Activated effector memory CD4-positive, alpha-beta T cell treated with anti-CD3 and anti-CD28 coated beads, Interleukin-2, amount 50 U/mL, for 16 hours (primary cell): ENCODE data around the gene NPTXR.

Experiments used
- DNase-seq: peaks from one replicate; pipeline ENCODE4 v3.0.0-alpha.2; 2020

NPTXR gene

DNA sequence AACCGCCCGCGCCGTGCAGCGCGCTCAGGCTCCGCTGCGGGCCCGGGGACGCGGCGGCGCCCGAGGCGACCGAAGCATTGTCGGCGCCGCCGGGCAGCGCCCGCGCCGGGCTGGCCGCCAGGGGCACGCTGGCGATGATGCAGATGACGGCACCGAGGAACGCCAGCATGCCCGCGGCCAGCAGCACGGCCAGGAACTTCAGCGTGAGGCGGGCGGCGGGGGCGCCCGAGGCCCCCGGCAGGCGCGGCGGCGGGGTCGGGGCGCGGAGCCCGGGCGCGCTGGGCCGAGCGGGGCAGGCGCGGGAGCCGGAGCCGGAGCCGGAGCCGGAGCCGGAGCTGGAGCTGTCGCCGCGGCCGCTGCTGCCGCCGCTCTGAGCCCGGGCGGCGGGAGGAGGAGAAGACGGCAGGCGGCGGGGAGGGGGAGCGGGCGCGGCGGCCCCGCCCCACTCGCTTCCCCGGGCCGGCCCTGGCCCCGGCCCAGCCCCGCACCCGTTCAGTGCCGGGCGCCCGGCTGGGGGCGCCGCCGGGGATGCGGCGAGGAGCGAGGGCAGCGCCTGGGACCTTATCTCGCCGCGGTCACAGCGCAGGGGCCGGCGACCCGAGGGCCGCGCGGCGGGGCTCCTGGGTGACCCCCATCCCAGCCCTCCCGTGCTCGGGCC lies at the start of gene NPTXR:
NPTXR (minus strand) TSS at position 372 of the 658 bp plus-strand sequence.
- peak; percentile 76 for DNase-seq

DNA sequence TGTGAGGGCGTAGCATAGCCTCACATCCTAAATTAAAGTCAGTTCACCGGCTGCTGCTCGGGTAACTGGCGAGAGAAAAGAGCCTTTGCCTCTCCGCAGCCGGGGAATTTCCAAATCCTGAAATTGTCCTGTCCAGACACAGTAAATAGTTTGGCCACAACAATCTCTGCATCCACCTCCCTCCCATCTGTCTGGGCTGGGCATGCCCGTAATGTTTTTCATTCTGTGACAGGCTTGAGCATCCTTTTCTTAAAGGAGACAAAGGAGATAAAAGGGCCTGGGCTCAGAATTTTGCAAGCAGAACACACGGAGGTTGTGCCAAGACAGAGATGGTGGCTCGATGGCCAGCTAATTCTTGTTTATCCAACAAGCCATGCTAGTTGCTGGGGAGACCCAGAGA lies 47.4 kb upstream of the NPTXR start:
- DNase-seq, result no peak

GRCh38 chr22:38890377-38890776 lies 46.5 kb upstream of the NPTXR start:
- no peak for DNase-seq

- no peak for DNase-seq
These were observed 42.5 kb upstream of the NPTXR start for GRCh38 chr22:38886333-38886732.

DNA sequence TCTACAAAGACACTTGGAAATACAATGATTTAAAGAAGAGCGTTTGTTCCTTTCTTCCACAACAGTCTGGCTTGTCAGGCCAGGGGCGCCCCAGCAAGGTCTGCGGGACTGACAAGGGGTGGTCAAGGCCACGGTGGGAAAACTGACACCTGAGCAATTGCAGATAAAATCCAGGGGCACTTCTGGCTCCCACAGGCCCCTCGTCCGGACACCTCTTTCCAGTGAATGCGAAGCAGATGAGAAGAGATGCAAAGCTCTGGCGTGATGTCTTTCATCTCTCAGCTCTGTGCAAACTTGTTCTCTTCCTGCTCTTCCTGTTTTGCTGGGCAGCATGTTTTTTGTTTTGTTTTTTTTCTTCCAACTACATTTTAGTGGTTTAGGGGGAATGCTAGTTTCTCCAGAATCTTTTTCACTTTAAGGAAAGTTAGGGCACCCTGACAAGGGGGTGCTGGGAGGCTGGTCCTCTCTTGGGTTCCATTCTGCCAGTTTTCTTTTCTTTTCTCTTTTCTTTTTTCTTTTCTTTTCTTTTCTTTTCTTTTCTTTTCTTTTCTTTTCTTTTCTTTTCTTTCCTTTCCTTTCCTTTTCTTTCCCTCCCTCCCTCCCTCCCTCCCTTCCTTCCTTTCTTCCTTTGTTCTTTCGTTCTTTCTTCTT lies 39.3 kb upstream of the NPTXR start:
- no peak for DNase-seq

DNA sequence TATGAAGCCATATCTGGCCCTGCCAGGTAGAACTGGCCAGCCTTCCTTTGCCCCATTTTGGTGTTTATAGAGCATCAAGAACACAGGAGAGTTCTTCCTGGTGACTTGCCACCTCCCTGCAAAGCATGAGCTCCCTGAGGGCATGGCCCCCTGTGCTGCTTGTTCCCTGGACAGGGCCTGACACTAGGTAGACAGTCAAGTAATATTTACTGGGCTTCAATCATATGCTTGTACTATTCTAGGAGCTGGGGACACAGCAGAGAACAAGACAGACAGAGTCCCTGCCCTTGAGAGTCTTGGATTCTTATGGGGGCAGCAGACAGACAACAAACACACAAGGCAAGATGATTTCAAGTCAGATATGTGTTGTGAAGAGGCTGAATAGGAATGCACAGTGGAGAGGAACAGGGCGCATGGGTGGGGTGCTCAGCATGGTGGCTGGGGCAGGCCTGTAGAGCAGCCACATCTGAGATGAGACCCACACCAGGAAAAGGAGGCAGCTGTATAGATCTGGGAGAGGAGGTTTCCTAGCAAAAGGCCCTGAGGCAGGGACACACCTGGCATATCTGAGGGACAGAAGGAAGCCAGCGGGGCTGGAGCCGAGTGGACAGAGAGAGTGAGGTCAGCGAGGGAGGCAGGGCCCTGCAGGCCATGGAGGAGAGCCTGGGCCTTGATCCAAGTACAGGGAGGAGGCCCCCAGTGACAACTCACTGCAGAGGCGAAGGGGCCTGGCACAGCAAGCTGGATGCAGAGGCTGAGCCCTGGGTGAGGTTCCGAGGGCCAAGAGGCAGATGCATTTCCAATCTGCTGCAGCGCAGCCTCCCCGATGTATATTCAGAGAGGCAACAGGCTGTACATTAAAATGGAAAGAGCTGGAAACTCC lies 38.4 kb upstream of the NPTXR start:
- DNase-seq, result peak; percentile 54

GRCh38 chr22:38881464-38881871 lies 37.6 kb upstream of the NPTXR start:
- DNase-seq, result peak; percentile 36

DNA sequence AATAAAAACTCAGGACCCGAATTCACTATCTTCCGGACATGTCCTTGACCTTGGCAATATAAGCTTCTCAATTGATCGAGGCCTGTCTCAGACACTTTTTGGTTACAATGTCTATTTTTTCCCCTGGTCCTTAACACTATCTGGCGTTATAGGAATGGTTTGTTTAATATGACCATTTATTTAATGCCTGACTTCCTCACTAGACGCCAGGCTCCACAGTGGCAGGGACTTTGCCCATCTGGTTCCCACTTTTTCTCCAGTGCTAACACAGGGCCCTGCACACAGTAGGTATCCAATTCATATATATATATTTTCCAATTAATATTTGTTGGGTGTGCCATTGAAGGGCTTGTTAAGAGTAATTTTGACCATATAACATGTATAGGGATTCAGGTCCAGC lies 36.1 kb upstream of the NPTXR start:
- no peak for DNase-seq

DNA sequence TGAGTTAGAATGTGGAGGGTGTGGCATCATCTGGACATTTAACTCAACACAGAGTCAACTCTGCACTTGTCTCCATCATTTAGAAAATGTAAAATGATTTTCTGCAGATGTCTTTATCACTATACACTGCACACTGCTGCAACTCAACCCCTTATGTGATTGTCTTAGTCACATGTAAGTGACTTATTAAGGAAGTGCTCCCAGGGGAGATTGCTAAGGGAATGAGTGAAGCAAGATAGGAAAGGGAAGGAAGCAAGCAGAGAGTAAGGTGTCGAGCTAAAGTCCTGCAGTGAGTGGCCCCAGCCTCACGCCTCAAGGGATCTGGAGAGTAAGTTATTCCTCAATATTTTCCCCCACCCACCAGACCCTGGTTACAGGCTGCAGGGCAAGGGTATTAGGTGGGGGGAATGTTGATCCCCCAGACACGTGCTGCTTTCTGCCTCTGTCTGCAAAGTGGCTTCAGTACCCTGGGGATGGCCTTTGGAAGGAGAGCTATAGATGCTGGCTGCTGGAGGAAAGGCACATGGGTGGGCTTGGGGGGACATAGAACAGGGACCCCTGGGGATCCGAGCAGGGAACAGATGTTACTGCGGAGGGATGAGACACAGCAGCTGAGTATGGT lies 35.4 kb upstream of the NPTXR start:
- peak; percentile 31 for DNase-seq

DNA sequence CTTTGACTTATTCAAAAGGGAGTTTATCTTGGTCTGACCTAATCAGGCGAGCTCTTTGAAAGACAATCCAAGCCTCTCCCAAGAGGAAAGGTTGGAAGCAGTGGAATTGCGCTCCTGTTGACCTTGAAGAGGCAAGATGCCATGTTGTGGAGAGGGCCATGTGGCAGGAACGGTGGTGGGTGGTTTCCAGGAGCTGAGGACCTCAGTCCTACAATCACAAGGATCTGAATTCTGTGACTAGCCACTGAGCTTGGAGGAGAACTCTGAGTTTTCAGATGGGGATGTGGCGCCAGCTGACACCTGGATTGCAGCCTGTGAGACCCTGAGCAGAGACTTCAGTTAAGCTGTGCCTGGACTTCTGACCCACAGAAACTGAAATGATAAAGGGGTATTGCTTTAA lies 34.2 kb upstream of the NPTXR start:
- peak; percentile 61 for DNase-seq

DNA sequence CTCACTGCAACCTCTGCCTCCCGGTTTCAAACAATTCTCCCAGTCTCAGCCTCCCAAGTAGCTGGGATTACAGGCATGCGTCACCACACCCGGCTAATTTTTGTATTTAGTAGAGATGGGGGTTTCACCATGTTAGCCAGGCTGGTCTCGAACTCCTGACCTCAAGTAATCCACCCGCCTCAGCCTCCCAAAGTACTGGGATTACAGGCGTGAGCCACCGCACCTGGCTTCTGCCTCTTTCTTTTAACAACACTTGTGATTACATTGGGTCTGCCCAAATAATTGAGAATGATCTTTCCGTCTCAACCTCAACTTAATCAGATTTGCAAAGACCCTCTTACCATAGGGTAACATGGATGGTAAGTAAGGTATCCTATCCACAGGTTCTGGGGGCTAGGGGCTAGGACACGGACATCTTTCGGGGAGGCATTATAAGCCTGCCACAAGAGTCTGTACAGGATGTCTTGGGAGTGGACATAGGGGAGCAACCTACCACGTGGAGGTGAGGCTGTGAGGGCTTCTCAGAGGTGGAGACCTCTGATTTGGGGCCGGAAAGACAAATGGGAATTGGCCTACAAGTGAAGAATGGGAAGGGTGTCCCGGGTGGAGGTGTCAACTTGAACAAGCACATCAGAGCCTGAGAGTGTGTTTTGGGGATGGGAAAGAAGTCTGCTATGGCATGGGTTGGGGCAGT lies 30.8 kb upstream of the NPTXR start:
- peak; percentile 42 for DNase-seq

DNA sequence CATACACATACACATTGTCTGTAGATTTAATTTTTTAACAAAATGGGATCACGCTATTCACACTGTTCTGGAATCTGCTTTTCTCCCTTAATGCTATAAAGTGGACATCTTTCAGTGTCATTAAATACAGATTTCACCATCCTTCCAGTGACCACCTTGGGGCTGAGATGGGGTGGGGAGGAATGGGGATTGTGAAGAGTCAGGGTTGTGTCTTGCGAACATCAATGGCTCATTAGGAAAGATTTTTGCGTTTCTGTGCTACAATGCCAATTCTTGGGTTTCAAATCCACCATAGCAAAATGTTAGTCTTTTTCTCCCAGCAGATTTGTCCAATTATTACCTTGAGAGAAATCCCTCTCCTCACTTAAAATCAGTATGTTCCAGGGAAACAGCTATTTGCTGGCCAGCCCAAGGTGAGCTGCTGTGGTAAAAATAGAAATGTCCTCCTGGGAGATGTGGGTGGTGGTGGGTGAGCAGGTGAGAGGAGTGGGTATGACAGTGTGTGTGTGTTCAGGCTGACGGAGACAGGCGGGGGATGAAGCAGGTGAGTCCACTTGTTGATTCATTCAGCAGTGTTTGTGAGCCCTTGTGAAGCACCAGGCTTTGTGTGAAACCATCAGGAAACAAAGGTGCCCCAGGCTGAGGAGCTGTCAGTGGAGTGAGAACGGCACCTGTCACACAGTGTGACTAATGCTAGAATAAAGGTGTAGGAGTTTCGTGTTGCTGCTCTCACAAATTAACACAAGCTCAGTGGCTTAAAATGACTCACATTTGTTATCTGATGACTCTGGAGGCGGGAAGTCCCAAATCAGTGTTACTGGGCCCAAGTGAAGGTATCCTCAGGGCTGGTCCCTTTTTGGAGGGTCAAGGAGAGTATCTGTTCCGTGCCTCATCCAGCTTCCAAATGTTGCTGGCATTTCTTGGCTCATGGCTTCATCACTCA lies 29.9 kb upstream of the NPTXR start:
- DNase-seq, result peak; percentile 90

- peak; percentile 74 for DNase-seq
These were observed 29.0 kb upstream of the NPTXR start for GRCh38 chr22:38872831-38873248.

DNA sequence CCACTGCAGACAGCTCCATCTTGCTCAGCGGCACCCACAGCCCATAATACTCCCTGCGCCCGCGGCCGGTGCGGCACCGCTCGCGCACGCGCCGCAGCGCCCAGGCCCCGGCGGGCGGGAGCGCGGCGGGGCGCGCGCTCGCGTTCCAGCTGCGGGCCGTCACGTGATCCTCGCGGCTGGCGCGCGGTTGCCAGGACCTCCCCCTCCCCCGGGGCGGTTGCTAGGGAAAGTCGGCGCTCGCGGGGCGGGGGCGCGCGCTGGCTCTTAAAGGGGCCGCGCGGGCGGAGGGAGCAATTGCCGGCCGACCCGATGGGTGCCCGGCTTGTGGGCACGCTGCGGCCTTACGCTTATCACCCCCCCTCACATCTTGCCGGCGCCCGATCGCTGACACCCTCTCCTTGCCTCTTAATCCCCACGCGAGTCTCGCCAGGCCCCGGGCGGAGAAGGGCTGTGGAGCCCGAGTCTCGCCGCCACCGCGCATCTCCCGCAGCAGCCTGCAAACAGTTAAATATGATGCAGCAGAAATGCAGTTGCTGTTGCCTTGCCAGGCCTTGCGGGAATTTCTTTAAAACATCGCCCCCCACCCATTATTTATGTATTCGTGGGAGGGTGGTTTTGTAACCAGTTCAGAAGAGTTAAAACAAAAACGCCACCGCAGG lies 28.5 kb upstream of the NPTXR start, which contains the start of gene CBX6:
CBX6 (minus strand) TSS at position 45 of the 659 bp plus-strand sequence; CDS start at position 19, 26 bp downstream.
- peak; percentile 98 for DNase-seq

GRCh38 chr22:38871360-38872171 lies 27.7 kb upstream of the NPTXR start:
- DNase-seq, result peak; percentile 77

GRCh38 chr22:38870791-38871359 lies 27.0 kb upstream of the NPTXR start:
- no peak for DNase-seq

GRCh38 chr22:38870312-38870741 lies 26.5 kb upstream of the NPTXR start:
- peak; percentile 95 for DNase-seq

- peak; percentile 49 for DNase-seq
These were observed 25.8 kb upstream of the NPTXR start for GRCh38 chr22:38869663-38870062.

DNA sequence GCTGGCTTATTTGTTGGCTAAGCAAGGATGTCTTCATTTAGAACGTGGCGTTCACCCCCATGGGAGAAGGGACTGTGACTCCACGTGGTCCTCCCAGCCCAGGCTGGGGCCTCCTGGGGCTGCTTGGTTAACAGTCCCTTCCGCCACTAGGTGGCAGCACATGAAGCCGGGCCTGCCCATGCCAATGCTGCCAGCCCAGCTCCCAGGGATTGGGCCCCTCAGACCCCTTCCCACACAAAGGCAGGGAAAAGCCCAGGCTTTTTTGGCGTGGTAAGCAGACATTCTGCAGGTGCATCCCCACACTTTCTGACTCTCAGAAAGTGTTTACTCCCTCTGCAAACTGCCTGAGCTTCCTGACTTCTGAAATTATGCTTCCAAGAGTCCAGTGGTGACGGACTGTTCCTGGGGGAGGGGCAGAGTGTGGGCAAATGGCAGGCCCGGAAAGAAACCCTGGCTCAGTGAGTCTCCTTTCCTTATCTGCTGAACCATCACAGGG lies 25.1 kb upstream of the NPTXR start:
- peak; percentile 95 for DNase-seq
